MCF 10A (cell line): ENCODE results near the gene SLC4A3. TPM values are rescaled to one million over a fixed set of nuclear protein-coding genes. Genes with fewer than 3 reads are reported as not detected.

Source experiments
- BruUV-seq: library from RNA; stranded (reverse); fragments of 400-500 nt; replicated peaks from 2 replicates; lab custom pipeline; 2021; lab: Mats Ljungman, UMichigan
- CTCF ChIA-PET: fragments of 300-600 bp; sonication (Branson Sonifier 250); formaldehyde crosslinking; extraction: SDS; loops from one replicate; lab custom pipeline; 2021; ENCODE audit warnings: antibody characterized with exemption, inconsistent platforms; lab: Yijun Ruan, JAX
- POLR2A ChIA-PET: fragments of 300-600, 350-650 bp; sonication (Branson Sonifier 250); formaldehyde crosslinking; extraction: SDS; loops from one replicate; lab custom pipeline; 2020; ENCODE audit warnings: antibody characterized with exemption, inconsistent platforms; lab: Yijun Ruan, JAX
- DNase-seq: peaks from one replicate; pipeline ENCODE4 v3.0.0-alpha.2; 2018; ENCODE audit not compliant: unreplicated experiment
- H3K27ac Mint-ChIP-seq: one replicate; pipeline ENCODE4 v1.8.0; 2022; ENCODE audit warnings: mild to moderate bottlenecking, low read depth, mixed read lengths; ENCODE audit not compliant: unreplicated experiment
- H3K27me3 Mint-ChIP-seq: one replicate; pipeline ENCODE4 v1.8.0; 2022; ENCODE audit warnings: mixed read lengths; ENCODE audit not compliant: insufficient read depth, unreplicated experiment
- H3K36me3 Mint-ChIP-seq: one replicate; pipeline ENCODE4 v1.8.0; 2022; ENCODE audit warnings: mild to moderate bottlenecking, moderate library complexity, mixed read lengths; ENCODE audit not compliant: insufficient read depth, unreplicated experiment
- H3K4me1 Mint-ChIP-seq: one replicate; pipeline ENCODE4 v1.8.0; 2022; ENCODE audit warnings: mixed read lengths; ENCODE audit not compliant: insufficient read depth, unreplicated experiment
- H3K4me3 Mint-ChIP-seq: one replicate; pipeline ENCODE4 v1.8.0; 2022; ENCODE audit warnings: mild to moderate bottlenecking, moderate library complexity, mixed read lengths; ENCODE audit not compliant: unreplicated experiment
- H3K9me3 Mint-ChIP-seq: one replicate; pipeline ENCODE4 v1.8.0; 2022; ENCODE audit warnings: mixed read lengths; ENCODE audit not compliant: unreplicated experiment
- intact Hi-C: fragments of 100-400 bp; cut with micrococcal nuclease; formaldehyde crosslinking; loops from 2 replicates; pipeline ENCODE4 v1.14.1; 2022
- total RNA-seq: library from RNA; stranded (reverse); gene quantifications from 2 replicates; pipeline ENCODE4 v1.2.3, GENCODE V29; 2022
- TF ChIP-seq, protein P1 (sequence below): fragments of 200-600 bp; IDR thresholded peaks from one replicate; pipeline ENCODE4 v1.8.0; 2022; ENCODE audit warnings: antibody characterized with exemption, mild to moderate bottlenecking; ENCODE audit not compliant: unreplicated experiment

The SLC4A3 gene
- total RNA-seq, 1 experiment from 2014 or later = 4.7 TPM

DNA sequence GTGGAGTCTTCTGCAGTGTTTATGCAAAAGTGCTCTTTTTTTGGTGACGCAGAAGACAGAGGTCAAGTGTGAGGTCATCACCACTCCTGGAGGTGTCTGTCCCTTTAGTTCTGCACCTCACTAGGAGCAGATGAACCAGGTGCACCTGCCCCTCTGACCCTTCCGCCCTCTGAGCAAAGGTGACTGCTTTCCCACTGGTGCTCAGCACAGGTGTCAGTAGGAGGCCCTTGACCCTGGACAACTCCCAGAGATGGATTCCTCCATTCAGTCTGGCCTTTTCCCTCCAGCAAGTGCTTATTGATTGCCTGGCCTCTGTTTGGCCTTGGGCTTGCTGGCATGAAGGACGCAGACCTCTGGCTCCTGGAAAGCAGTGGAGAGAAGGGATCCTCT is 8.7 kb upstream of the SLC4A3 start:
- ChIA-PET POLR2A (interaction anchor here (1.2 kb wide), 1 partner anchor 20 kb away, joined by 3 read pairs; no protein-coding TSS in a partner anchor), CTCF (interaction anchor here (1.8 kb wide), 1 partner anchor 12 kb away, joined by 5 read pairs; no protein-coding TSS in a partner anchor)
- Mint-ChIP-seq H3K36me3 (peaks cover 6% of the 10 kb centered on the region), H3K27ac (no peak overlapping the region), H3K27me3 (peaks cover 17% of the 10 kb centered on the region), H3K4me1 (no peaks in the 10 kb centered on the region), H3K4me3 (no peak overlapping the region), H3K9me3 (no peaks in the 10 kb centered on the region)
- TF ChIP-seq, protein P1, sequence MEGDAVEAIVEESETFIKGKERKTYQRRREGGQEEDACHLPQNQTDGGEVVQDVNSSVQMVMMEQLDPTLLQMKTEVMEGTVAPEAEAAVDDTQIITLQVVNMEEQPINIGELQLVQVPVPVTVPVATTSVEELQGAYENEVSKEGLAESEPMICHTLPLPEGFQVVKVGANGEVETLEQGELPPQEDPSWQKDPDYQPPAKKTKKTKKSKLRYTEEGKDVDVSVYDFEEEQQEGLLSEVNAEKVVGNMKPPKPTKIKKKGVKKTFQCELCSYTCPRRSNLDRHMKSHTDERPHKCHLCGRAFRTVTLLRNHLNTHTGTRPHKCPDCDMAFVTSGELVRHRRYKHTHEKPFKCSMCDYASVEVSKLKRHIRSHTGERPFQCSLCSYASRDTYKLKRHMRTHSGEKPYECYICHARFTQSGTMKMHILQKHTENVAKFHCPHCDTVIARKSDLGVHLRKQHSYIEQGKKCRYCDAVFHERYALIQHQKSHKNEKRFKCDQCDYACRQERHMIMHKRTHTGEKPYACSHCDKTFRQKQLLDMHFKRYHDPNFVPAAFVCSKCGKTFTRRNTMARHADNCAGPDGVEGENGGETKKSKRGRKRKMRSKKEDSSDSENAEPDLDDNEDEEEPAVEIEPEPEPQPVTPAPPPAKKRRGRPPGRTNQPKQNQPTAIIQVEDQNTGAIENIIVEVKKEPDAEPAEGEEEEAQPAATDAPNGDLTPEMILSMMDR = no peak
- intact Hi-C loops = no loop called here
- DNase-seq = no peak
- BruUV-seq = no TSS peak

DNA sequence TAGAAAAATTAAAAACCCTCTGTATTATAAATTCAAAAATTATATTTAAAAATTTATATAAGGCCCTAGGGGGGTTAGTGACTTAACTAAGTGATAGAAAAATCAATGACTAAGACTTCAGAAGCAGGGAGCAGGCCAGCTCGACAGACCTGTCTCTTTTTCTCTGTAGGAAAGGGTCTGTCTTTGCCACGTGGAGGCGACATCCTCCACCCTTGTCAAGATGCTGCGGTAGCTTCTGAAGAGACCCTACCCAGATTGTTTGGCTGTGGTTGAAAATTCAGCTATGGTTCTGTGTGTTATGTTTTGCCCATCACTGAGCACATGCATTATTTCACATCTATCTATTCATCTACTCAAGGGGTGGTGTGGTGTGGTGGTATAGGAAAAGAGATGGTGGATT is 8.2 kb upstream of the SLC4A3 start:
- POLR2A ChIA-PET = interaction anchor here (1.2 kb wide), 1 partner anchor 20 kb away, joined by 3 read pairs; no protein-coding TSS in a partner anchor
- H3K4me3 Mint-ChIP-seq = no peak overlapping the region
- CTCF ChIA-PET = interaction anchor here (1.8 kb wide), 1 partner anchor 11 kb away, joined by 5 read pairs; no protein-coding TSS in a partner anchor
- no peaks in the 10 kb centered on the region for H3K4me1 Mint-ChIP-seq
- TF ChIP-seq, protein P1 = no peak
- H3K36me3 Mint-ChIP-seq = peaks cover 6% of the 10 kb centered on the region
- DNase-seq = no peak
- no TSS peak for BruUV-seq
- H3K9me3 Mint-ChIP-seq = no peaks in the 10 kb centered on the region
- no peak overlapping the region for H3K27ac Mint-ChIP-seq
- peaks cover 17% of the 10 kb centered on the region for H3K27me3 Mint-ChIP-seq
- intact Hi-C loops = no loop called here

DNA sequence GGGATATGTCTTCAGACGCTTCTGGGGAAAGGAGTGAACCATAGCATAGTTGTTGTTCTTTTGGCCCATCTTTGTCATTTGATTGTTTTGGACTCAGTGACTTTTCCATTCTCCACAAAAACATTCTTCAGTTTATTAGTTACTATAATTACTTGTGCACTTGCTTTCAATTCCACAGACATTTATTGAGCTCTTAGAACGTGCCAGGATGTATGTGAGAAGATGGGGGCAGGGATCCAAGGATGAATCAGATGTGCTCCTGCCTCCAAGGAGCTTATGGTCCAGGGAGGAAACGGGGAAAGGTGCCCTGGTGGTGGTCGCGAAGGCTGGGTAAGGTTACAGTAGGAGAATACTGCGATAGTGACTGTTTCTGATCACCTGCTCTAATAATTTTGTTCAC is 6.9 kb upstream of the SLC4A3 start:
- DNase-seq = no peak
- Mint-ChIP-seq H3K27me3 (peaks cover 17% of the 10 kb centered on the region), H3K9me3 (no peaks in the 10 kb centered on the region), H3K27ac (no peak overlapping the region), H3K4me3 (no peak overlapping the region), H3K4me1 (no peaks in the 10 kb centered on the region), H3K36me3 (peaks cover 6% of the 10 kb centered on the region)
- CTCF ChIA-PET = interaction anchor here (0.6 to 1.8 kb wide), 3 partner anchors 10 to 69 kb away, joined by 3 to 5 read pairs (median 3); no protein-coding TSS in a partner anchor
- intact Hi-C loops = no loop called here
- POLR2A ChIA-PET = interaction anchor here (0.6 kb wide), 1 partner anchor 11 kb away, joined by 3 read pairs; no protein-coding TSS in a partner anchor
- TF ChIP-seq, protein P1 = no peak
- BruUV-seq = no TSS peak

DNA sequence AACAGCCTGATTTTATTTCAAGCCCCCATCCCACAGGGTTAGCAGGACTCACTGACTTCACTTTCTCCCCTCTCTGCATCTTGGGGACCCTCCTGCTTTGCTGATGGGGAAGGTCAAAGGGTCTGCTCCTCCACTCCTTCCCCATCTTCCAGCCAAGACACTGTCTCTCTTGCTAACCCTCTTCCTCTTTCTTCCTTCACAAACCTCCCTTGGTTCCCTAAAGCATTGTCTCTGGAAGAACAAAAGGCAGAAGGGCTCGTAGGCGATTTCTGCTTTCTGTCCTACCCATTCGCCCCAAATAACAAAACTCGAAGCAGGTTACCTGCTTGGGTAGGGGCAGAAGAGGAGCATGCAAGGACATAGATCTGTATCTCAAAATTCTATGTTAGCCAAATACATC is 5.5 kb upstream of the SLC4A3 start:
- no peak for DNase-seq
- intact Hi-C loops = no loop called here
- TF ChIP-seq, protein P1 = no peak
- H3K4me3 Mint-ChIP-seq = no peak overlapping the region
- CTCF ChIA-PET = interaction anchor here (0.7 to 1.9 kb wide), 5 partner anchors 11 to 68 kb away, joined by 3 to 6 read pairs (median 5); no protein-coding TSS in a partner anchor
- no peak overlapping the region for H3K27ac Mint-ChIP-seq
- POLR2A ChIA-PET = no interaction called here
- H3K4me1 Mint-ChIP-seq = no peaks in the 10 kb centered on the region
- no peaks in the 10 kb centered on the region for H3K9me3 Mint-ChIP-seq
- peaks cover 6% of the 10 kb centered on the region for H3K36me3 Mint-ChIP-seq
- BruUV-seq = no TSS peak
- H3K27me3 Mint-ChIP-seq = peaks cover 17% of the 10 kb centered on the region
